SW 1271 (cell line): ENCODE measurements around the gene PPP1R12C.

Experiments
- DNase-seq, 2 experiments: peaks; one replicate each; lab custom pipeline; 2025; lab: John Stamatoyannopoulos, UW

The PPP1R12C gene

DNA sequence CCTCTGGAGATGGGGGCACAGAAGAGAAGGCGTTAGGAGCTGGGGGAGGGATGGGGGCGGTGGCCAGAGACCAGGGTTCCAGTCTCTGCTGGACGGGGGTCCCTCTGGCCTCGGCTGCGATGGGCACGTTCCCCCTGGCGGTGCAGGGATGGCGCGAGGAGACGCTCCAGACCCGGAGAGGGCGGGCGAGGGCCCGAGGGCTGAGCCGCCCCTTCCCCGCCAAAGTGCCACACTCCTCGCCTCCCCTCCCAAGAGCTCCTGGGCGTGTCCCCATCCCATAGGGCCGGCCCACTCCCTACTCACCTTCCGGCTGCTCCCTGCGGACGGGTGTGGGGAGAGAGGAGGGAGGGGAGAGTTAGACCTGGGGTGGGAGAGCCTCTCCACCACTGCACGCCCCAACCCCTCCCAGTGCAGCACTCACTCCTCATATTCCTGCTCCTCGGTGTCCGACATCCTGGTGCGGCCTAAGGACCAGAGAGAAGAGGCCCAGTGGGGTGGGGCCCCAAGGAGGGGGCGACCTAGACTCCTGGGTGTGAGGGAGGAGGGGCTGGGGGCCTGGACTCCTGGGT is 29.4 kb upstream of the PPP1R12C start:
- DNase-seq, result peak in 1 of 2 experiments; percentile 36

GRCh38 chr19:55146078-55146704 is 28.8 kb upstream of the PPP1R12C start:
- DNase-seq, result peak in 1 of 2 experiments; percentile 37

GRCh38 chr19:55145232-55145631 is 27.8 kb upstream of the PPP1R12C start:
- no peak for DNase-seq

GRCh38 chr19:55141696-55142095 is 24.3 kb upstream of the PPP1R12C start:
- no peak for DNase-seq

DNA sequence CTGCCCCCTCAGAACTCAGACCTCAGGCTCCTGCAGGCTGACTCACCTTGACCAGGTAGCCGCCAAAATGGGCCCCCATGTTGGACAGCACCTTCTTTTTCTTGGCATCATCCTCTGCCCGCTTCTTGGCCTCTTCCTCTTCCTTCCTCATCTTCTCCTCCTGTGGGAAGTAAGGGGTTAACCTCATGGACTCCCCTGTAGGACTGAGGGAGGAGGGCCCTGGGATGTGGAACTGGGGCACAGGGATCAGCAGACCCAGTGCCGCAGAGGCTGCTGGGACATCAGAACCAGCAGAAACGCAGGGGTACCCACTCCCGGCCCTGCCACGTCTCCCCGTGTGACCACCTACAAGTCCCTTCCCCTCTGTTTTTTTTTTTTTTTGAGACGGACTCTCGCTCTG is 20.5 kb upstream of the PPP1R12C start:
- no peak for DNase-seq

DNA sequence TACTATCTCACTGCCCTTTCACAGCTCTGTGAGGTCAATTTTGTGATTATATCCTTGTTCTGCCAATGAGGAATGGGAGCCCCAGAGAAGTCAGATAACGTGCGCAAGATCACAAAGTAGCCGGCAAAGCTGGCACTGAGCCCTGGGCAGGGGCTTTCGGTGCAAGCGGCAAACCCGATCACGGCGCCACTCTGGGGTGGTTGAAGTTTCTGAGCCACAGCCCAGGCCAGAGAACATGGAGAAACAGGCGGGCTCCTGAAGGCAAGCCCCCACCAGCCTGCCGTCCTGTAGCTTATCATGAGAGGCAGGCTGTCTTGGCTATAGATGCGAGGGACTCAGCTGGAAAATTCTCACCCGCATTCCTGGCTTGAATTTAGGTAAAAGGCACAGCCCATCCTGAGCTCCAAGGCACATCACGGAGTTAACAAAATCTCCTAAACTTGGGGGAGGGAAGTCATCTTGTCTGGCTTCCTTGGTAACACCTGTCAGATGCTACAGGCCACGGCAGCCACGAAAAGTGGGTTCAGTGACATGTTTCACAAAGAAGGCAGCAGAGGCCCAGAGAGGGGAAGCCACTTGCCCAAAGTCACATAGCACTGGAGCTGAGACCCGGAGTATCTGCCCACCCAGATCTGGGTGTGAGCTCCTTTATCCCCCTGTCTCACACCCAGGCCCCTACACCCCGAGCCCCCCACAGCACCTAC is 19.1 kb upstream of the PPP1R12C start:
- no peak for DNase-seq

- DNase-seq, result no peak
Observed at GRCh38 chr19:55134736-55135135, 17.3 kb upstream of the PPP1R12C start.

DNA sequence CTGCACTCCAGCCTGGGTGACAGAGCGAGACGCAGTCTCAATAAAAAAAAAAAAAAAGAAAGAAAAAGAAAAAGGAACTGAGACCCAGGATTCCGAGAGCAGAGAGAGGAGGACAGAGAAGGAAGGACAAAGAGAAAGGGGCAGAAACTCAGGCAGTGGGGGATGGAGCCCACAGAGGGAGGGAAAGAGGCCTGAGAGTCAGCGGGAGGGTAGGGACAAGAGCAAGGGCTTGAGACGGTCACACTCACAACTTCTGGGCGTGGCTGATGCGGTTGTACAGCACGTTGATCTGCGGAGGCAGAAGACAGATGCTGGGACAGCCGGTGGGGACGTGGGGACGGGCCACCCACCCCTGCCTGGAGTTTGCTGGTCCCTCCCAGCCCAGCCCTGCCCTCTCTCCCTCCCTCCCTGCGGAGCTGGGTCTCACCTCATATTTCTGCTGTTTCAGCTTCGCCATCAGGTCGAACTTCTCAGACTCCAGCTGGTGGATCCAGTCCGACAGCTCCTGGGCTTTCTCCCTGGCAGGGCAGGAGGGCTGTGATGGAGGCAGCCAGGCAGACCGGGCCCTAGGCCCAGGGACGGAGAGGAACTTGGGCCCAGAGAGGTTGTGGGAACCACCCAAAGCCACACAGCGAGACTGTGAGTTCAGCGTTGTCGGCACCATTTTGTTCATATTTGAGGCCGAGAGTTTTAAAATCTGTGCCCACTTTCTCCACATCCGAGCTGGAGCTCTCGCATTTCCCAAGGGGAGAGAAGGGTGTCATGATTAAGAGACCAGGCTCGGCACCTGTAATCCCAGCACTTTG is 16.4 kb upstream of the PPP1R12C start:
- DNase-seq, result no peak

- no peak for DNase-seq
Observed at GRCh38 chr19:55132453-55133129, 15.2 kb upstream of the PPP1R12C start.

- no peak for DNase-seq
Observed at GRCh38 chr19:55131421-55131820, 14.0 kb upstream of the PPP1R12C start.

DNA sequence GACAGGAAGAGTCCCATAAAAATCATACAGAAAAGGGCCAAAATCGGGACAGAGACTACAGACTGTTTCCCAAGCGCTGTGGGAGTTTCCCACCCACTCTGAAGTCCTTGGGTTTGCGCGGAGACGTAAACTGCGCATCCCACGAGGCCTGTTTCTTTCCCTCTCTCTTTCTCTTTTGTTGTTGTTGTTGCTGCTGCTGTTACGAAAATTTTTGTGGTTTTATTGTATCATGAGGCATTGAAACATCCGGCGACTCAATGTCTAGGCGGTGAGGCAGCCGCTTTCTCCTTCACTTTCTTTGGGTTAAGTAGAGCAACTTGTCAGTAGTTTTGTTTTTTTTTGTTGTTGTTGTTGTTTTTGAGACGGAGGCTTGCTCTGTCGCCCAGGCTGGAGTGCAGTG is 1.6 kb upstream of the PPP1R12C start:
- DNase-seq, result no peak

- DNase-seq, result no peak
Observed at GRCh38 chr19:55118401-55118991, 1.1 kb upstream of the PPP1R12C start.

DNA sequence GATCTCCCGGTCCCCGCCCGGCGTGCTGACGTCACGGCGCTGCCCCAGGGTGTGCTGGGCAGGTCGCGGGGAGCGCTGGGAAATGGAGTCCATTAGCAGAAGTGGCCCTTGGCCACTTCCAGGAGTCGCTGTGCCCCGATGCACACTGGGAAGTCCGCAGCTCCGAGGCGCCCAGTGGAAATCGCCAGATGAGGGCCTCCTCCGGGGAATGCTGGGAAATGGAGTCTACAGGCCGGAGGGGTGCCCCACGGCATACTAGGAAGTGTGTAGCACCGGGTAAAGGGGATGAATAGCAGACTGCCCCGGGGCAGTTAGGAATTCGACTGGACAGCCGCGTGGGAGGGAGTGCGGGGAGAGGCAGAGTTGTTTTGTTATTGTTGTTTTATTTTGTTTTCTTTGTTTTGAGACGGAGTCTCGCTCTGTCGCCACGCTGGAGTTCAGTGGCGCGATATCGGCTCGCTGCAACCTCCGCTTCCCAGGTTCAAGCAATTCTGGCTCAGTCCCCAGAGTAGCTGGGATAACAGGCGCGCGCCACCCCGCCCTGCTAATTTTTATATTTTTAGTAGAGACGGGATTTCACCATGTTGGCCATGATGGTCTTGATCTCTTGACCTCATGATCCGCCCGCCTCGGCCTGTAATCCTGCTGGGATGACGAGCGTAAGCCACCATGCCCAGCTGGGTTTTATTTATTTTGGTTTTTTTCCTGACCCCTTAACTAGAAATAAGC is 390 bp upstream of the PPP1R12C start:
- peak; percentile 90 to 92 for DNase-seq

- peak in 1 of 2 experiments; percentile 33 for DNase-seq
Observed at GRCh38 chr19:55116232-55116858, 1.1 kb downstream of the PPP1R12C start.

DNA sequence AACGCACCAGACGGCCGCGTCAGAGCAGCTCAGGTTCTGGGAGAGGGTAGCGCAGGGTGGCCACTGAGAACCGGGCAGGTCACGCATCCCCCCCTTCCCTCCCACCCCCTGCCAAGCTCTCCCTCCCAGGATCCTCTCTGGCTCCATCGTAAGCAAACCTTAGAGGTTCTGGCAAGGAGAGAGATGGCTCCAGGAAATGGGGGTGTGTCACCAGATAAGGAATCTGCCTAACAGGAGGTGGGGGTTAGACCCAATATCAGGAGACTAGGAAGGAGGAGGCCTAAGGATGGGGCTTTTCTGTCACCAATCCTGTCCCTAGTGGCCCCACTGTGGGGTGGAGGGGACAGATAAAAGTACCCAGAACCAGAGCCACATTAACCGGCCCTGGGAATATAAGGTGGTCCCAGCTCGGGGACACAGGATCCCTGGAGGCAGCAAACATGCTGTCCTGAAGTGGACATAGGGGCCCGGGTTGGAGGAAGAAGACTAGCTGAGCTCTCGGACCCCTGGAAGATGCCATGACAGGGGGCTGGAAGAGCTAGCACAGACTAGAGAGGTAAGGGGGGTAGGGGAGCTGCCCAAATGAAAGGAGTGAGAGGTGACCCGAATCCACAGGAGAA is 1.9 kb downstream of the PPP1R12C start:
- DNase-seq, result no peak

GRCh38 chr19:55114566-55115145 is 2.8 kb downstream of the PPP1R12C start:
- DNase-seq, result no peak

- peak in 1 of 2 experiments; percentile 35 for DNase-seq
Observed at GRCh38 chr19:55113570-55114039, 3.8 kb downstream of the PPP1R12C start.

DNA sequence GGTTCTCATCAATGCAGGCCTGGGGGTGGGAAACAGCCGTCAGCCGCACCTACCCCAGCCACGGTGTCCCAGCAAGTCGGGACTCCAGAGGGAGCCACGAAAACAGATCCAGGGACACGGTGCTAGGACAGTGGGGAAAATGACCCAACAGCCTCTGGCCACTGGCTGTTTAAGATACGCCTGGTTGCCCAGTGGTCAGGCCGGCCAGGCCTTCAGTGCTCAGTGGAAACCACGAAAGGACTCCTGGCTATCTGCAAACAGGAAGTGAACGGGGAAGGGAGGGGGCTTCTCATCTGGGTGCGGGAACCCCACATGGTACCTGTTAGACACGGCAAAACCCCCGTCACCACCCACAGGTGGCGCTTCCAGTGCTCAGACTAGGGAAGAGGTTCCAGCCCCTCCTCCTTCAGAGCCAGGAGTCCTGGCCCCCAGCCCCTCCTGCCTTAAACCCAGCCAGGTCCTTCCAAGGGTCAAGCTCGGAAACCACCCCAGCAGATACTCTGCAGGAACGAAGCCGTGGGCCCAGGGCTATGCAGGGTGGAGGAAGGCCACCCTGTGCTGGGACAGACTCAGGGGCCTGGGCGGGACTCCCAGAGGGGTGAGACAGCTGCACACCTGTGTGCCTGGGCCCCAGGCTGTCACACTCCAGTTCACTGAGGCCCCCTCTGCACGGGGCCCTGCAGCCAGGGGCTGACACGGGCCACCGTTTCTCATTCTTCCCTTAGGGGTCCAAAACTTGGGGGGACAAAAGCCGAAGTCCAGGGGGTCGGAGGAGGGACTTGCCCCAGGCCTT is 4.5 kb downstream of the PPP1R12C start:
- no peak for DNase-seq
